ENCODE measurements around the gene STXBP1.

The STXBP1 gene

DNA sequence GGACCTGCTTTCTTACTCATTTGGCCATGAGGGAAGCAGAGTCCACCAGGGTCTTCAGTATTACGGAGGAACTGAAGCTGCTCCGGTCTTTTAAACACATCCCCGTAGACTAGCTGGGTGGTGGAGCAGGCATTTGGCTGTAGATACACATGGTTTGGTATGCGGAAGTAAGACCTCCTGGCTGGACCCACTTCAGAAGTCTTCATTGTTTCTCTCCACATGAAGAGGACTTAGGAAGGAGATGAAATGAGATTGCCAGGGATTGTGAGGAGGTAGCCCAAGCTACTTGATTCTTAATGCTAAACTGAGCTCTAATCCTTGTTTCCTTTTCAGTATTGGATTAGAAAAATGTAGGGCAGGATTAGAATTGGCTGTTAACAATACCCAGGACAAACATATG, 32.9 kb downstream of the STXBP1 start:
- DNase-seq: no peak
- no peak overlapping the region for H3K4me3 ChIP-seq
- intact Hi-C loops (cut with DNase I; ENCODE audit: low total_unique reads): no loop called here
- H3K27ac ChIP-seq: no peak overlapping the region
- H3K36me3 ChIP-seq: no peaks in the 10 kb centered on the region
- no peak for TF ChIP-seq CTCF (IDR thresholded peaks at IDR 0.05)
- H3K27me3 ChIP-seq: no peaks in the 10 kb centered on the region
- H3K9me3 ChIP-seq: no peaks in the 10 kb centered on the region
- H3K4me1 ChIP-seq: no peaks in the 10 kb centered on the region

- DNase-seq: no peak
- Histone ChIP-seq H3K27ac (no peak overlapping the region), H3K27me3 (no peaks in the 10 kb centered on the region), H3K4me1 (no peaks in the 10 kb centered on the region), H3K9me3 (no peaks in the 10 kb centered on the region), H3K36me3 (peaks cover 0 to 9% (median 5%) of the 10 kb centered on the region in 3 donors), H3K4me3 (no peak overlapping the region)
- intact Hi-C loops (cut with DNase I; ENCODE audit: low total_unique reads): no loop called here
- no peak for TF ChIP-seq CTCF (IDR thresholded peaks at IDR 0.05)
Measured at GRCh38 chr9:127647451-127647850, 35.4 kb downstream of the STXBP1 start.

GRCh38 chr9:127650518-127650917, 38.4 kb downstream of the STXBP1 start:
- intact Hi-C loops (cut with DNase I; ENCODE audit: low total_unique reads): no loop called here
- Histone ChIP-seq H3K4me3 (no peak overlapping the region), H3K9me3 (no peaks in the 10 kb centered on the region), H3K4me1 (no peaks in the 10 kb centered on the region), H3K36me3 (peaks cover 0 to 29% (median 26%) of the 10 kb centered on the region in 3 donors), H3K27me3 (no peaks in the 10 kb centered on the region), H3K27ac (no peak overlapping the region)
- no peak for DNase-seq
- TF ChIP-seq CTCF (IDR thresholded peaks at IDR 0.05): no peak

DNA sequence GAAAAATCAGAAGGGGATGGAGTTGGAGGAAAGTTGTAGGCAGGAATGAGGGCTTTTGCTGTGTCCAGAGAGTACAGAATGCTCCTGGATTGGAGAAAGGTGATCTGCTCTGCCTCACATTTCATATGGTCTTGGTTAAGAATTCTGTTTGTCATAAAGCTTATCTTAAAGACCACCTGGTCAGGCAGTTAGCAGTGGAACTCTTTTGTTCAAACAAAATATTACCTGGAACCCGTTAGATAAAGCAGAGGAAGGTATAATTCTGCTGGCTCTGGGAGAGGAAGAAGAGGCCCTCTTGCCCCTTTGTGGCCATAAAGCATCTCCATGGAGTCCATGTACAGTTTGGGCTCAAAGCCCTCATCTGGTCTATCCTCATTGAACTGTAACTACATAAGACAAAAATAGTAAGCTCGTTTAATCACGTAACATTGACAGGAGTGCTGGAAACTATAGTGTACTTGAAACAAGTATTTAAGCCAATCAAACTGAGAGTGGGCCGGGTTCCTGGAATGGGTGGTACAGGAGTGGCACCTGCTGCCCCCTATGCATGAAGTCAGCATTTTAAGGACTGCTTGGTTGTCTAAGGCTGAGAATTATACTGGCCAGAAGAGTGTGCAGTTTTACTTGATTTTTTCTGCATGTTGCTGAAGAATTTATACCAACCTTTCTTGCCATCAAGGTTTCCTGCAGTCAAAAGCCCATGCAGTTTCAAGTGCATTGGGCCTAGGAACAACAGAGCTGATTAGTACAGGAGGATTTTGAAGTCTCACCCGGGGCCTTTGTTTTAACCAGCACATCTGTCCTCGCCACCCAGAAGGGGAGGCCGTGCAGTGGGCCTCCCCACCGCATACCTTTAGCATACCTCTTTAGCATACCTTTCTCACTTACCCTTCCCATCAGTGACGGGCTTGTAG, 39.9 kb downstream of the STXBP1 start:
- H3K27me3 ChIP-seq: no peaks in the 10 kb centered on the region
- no peak for TF ChIP-seq CTCF (IDR thresholded peaks at IDR 0.05)
- peaks cover 0 to 36% (median 26%) of the 10 kb centered on the region in 3 donors for H3K36me3 ChIP-seq
- no peaks in the 10 kb centered on the region for H3K4me1 ChIP-seq
- intact Hi-C loops (cut with DNase I; ENCODE audit: low total_unique reads): no loop called here
- no peak overlapping the region for H3K27ac ChIP-seq
- no peaks in the 10 kb centered on the region for H3K9me3 ChIP-seq
- H3K4me3 ChIP-seq: no peak overlapping the region
- no peak for DNase-seq

DNA sequence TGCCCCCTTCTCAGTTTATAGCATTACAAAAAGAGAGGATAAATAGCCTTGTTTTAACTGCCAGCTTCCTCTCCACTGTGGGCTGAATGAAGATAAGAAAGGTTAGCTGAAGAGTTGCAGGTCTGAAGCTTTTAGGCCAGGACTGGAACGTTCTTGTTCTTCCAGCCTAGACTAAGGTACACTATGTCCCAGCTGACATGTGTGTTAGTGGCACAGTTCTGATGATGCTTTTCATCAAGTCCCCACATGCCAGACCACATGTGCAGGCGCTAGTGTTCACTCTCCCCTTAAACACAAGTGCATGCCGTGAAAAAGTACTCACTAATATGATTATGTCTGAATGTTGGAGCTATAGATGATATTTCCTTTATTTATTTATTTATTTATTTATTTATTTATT, 40.7 kb downstream of the STXBP1 start:
- Histone ChIP-seq H3K27ac (no peak overlapping the region), H3K9me3 (no peaks in the 10 kb centered on the region), H3K36me3 (peaks cover 0 to 36% (median 26%) of the 10 kb centered on the region in 3 donors), H3K27me3 (no peaks in the 10 kb centered on the region), H3K4me1 (no peaks in the 10 kb centered on the region), H3K4me3 (no peak overlapping the region)
- intact Hi-C loops (cut with DNase I; ENCODE audit: low total_unique reads): no loop called here
- no peak for DNase-seq
- no peak for TF ChIP-seq CTCF (IDR thresholded peaks at IDR 0.05)
